Measurements from ENCODE around the gene ANKIB1.
"Not testable (repeated sequence)": the region's sequence is repeated elsewhere in the genome, so short reads cannot be mapped to it uniquely, and the experiment has no call there.

The ANKIB1 gene

DNA sequence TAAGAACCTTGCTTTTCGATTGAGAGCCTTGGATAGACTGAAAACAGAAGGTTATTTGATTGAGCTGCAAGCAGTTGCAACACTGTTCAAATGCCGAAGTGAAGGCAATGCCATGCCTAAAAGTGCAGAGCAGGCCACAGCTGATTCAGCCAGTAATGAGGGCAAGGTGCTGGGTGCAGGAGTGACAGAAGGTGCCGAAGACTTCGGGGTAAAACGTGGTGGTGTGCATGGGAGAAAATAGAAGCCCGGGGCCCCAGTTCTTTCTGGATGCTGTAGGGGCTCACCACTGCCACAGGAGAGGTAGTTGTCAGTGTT lies 157.9 kb downstream of the ANKIB1 start:
- TF ChIP-seq, protein P1, sequence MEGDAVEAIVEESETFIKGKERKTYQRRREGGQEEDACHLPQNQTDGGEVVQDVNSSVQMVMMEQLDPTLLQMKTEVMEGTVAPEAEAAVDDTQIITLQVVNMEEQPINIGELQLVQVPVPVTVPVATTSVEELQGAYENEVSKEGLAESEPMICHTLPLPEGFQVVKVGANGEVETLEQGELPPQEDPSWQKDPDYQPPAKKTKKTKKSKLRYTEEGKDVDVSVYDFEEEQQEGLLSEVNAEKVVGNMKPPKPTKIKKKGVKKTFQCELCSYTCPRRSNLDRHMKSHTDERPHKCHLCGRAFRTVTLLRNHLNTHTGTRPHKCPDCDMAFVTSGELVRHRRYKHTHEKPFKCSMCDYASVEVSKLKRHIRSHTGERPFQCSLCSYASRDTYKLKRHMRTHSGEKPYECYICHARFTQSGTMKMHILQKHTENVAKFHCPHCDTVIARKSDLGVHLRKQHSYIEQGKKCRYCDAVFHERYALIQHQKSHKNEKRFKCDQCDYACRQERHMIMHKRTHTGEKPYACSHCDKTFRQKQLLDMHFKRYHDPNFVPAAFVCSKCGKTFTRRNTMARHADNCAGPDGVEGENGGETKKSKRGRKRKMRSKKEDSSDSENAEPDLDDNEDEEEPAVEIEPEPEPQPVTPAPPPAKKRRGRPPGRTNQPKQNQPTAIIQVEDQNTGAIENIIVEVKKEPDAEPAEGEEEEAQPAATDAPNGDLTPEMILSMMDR (conservative IDR thresholded peaks at IDR 0.05) = no peak
- H3K27ac ChIP-seq = no peak overlapping the region

DNA sequence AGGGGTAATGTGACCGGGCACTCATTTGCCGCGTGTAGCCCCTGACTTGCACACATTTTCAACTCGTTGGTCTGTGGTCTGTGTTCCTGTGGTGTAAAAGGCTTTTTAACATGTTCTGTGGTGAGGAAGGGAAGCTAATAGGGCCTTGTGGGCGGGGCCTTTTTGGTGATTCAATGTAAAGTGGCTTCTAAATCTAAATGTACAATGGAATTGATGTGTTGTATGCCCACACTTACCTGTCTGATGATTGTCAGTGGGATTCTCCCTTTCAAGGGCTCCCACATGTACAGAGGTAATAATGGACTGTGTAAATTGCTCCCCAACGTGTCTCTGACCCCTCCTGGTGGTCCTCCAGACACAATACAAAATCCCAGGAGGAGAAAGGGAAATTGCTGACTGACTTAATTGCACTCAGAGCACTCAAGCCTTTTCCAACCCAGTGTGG lies 158.4 kb downstream of the ANKIB1 start:
- TF ChIP-seq, protein P1 (conservative IDR thresholded peaks at IDR 0.05) = no peak; the same call in 1 of the 2 replicates
- no peak overlapping the region for H3K27ac ChIP-seq

DNA sequence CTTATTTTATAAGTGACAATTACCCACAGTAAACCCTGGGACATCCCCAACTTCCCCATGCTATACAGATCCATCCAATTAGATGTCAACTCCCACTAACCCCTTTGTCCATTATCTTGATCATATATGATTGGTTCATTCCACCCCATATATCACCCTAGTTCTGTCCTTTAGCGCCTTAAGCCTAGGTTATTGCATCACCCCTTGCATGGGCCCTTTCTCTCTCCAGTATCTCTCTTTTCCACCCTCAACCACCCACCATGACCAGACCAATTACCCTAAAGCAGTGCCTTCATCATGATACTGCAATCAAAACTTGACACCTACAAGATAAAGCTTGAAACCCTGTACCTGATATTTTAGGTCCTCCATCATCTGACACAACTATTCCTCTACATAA lies 163.6 kb downstream of the ANKIB1 start:
- TF ChIP-seq, protein P1 (conservative IDR thresholded peaks at IDR 0.05) = no peak

DNA sequence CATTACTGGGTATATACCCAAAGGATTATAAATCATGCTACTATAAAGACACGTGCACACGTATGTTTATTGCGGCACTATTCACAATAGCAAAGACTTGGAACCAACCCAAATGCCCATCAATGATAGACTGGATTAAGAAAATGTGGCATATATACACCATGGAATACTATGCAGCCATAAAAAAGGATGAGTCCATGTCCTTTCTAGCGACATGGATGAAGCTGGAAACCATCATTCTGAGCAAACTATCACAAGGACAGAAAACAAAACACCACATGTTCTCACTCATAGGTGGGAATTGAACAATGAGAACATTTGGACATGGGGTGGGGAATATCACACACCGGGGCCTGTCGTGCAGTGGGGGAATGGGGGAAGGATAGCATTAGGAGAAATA lies 164.4 kb downstream of the ANKIB1 start:
- not testable (repeated sequence) for H3K27ac ChIP-seq

More for the DNA sequence above, 163.6 kb downstream of the ANKIB1 start:
- no peak overlapping the region for H3K27ac ChIP-seq

DNA sequence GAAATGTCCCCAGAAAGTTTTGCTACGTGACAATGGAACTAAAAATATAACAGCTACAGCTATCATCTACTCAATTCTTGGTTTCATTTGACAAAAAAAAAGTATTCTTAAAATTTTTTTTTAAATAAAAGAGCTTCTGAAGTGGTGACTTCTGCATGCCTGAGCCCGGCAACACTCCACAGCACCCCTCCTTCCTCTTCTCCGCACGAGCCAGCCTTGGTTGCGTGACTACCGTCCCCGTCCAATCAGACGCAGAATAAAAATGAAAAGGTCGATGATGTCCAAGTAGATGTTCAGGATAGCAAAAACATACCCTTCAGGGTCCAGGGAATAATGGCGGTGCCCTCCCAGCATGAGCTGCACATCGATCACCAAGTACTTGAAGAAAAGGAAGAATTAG lies 167.0 kb downstream of the ANKIB1 start:
- TF ChIP-seq, protein P1 (conservative IDR thresholded peaks at IDR 0.05) = no peak
- H3K27ac ChIP-seq = no peak overlapping the region

DNA sequence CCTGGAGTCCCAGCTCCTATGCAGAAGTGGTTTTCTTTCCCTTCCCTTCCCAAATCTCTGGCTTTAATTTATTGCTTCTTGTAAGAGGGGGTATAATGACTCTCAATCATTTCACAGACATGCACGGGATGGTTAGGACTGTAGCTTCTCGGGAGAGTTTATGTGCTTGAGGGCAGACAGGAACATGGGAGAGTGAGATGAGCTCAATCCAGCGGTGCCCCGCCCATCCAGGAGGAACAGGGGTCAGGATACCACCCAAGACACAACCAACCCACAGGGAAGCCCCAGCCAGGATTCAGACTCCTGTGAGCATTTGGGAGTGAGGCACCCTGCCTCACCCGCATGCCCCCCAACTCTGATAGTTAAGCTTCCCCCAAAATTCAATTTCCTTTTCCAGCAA lies 167.8 kb downstream of the ANKIB1 start:
- H3K27ac ChIP-seq = no peak overlapping the region
- TF ChIP-seq, protein P1 (conservative IDR thresholded peaks at IDR 0.05) = no peak

DNA sequence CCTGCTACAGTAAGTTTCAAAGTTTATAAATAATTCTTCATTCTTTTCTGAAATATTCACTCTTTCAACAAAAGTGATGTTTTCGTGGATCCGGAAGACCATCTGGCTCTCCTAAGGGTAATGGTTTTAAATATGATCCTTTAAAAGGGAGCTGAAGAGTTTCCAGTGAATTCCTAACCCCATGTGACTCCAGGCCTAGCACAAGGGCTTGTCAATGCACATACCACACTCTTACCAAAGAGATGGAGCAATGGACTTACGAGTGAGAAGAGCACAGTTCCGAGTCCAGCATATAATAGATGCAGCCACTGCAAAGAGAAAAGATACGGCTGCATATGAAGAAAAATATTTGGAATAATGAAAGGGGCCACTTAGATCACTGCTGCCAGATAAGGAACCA lies 169.5 kb downstream of the ANKIB1 start:
- no peak overlapping the region for H3K27ac ChIP-seq
- TF ChIP-seq, protein P1 (conservative IDR thresholded peaks at IDR 0.05) = no peak

DNA sequence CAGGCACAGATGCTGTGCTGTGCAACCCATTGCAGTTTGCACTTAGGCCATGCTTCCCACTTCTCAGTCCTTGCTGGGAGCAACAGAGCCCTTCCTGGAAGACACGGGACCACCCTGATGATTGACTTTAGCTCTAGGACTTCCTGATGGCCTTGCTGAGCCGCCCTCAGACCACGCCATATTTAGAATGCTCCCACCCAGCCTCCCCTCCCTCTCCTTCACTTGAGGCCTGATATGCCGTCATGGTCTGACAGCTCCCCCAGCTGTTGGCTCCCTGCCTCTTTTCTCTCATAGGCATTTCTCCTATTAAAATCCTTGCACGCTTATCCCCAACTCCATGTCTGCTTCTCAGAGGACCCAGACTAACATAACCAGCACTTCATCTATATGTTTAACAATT lies 172.1 kb downstream of the ANKIB1 start:
- TF ChIP-seq, protein P1 (conservative IDR thresholded peaks at IDR 0.05) = no peak
- no peak overlapping the region for H3K27ac ChIP-seq
